GM12872 (cell line): ENCODE results near the gene TMEM132C.

ENCODE experiments used
- CTCF ChIP-seq: IDR thresholded peaks from 3 replicates; pipeline ENCODE4 v1.5.1; 2011; ENCODE audit warnings: low read depth, mild to moderate bottlenecking, low read length, moderate library complexity; ENCODE audit not compliant: insufficient read depth

The TMEM132C gene

GRCh38 chr12:128245905-128246304, 21.1 kb upstream of the TMEM132C start:
- no peak for TF ChIP-seq CTCF

GRCh38 chr12:128250096-128250495, 16.9 kb upstream of the TMEM132C start:
- TF ChIP-seq CTCF: no peak

- TF ChIP-seq CTCF: no peak
Measured at GRCh38 chr12:128258866-128259555, 8.0 kb upstream of the TMEM132C start.

- peak; percentile 54 for TF ChIP-seq CTCF
Measured at GRCh38 chr12:128259556-128260070, 7.4 kb upstream of the TMEM132C start.

GRCh38 chr12:128261757-128262156, 5.2 kb upstream of the TMEM132C start:
- no peak for TF ChIP-seq CTCF

- TF ChIP-seq CTCF: no peak
Measured at GRCh38 chr12:128265566-128265965, 1.4 kb upstream of the TMEM132C start.

GRCh38 chr12:128266086-128266485, 884 bp upstream of the TMEM132C start:
- TF ChIP-seq CTCF: no peak
